ENCODE measurements around the gene ZMYND15. TPM values are rescaled to one million over a fixed set of nuclear protein-coding genes. Genes with fewer than 3 reads are reported as not detected.

The ZMYND15 gene
- total and polyA plus RNA-seq, 2 of the 4 experiments (the other 2 are of a cell fraction): 0.07 TPM; not detected in 1

DNA sequence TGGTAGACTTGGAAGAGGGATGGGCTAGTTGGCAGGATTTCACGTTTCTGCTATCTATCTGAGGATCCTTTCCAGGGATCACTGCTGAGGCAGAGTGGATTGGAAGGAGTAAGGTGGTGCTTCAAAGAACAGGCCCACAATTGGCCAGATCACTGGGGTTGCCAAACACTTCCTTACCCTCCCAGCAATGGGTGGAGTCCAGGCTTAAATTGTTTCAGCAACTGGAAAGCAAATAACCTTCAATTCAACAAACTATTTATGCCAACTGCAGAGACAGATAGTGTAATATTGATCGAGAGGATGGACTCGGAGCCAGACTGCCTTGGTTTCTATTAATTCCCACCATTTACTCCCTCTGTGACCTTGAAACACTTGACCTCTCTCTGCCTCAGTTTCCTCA lies 27.1 kb upstream of the ZMYND15 start:
- CTCF ChIA-PET: interaction anchor here (0.5 kb wide), 1 partner anchor 325 kb away, joined by 5 read pairs; no protein-coding TSS in a partner anchor
- no CpG with 5 or more reads among the region's 3 CpGs for WGBS, 2 experiments (ENCODE audit: extremely low coverage in 2 of 2, insufficient read length in 1 of 2)
- in situ Hi-C loops (cut with MboI; ENCODE audit: low sequenced_read_pairs): loop anchor here (10.0 kb wide), 1 partner anchor 172 kb away; no protein-coding TSS in a partner anchor

More for the DNA sequence above, 27.1 kb upstream of the ZMYND15 start:
- ATAC-seq (ENCODE audit: low read depth) (no peak), DNase-seq (no peak)
- Histone ChIP-seq H3K36me3 (ENCODE audit: control insufficient read depth, insufficient read depth, low read length) (peaks cover 1% of the 10 kb centered on the region; the same call in 1 of the 2 replicates), H3K9me3 (ENCODE audit: control insufficient read depth, insufficient read depth, low read length) (no peaks in the 10 kb centered on the region), H2BK120ac (ENCODE audit: low read depth, low read length) (no peak overlapping the region), H3K9ac (ENCODE audit: low read depth, low read length) (no peak overlapping the region), H3K4me1 (ENCODE audit: control insufficient read depth, insufficient read depth, low read length) (peaks cover 7% of the 10 kb centered on the region; the same call in 1 of the 2 replicates), H3K4me3 (ENCODE audit: insufficient read depth, low read depth, low read length) (no peak overlapping the region), H2BK20ac (ENCODE audit: low read depth, low read length) (no peak overlapping the region), H4K5ac (ENCODE audit: low read depth, low read length) (no peak overlapping the region), H3K79me1 (ENCODE audit: low read depth in 1 of 2, low read length in 2 of 2) (peaks cover 3% of the 10 kb centered on the region in 2 experiments; a peak in 3 of 4 replicates), H2BK15ac (ENCODE audit: low read depth, low read length) (no peak overlapping the region), H4K91ac (ENCODE audit: insufficient read depth, low read depth, low read length) (no peak overlapping the region), H3K4ac (ENCODE audit: low read depth, low read length) (no peak overlapping the region), H3K56ac (ENCODE audit: extremely low read depth, insufficient read depth, low read length) (no peak overlapping the region), H3K9me1 (ENCODE audit: insufficient read depth, low read length) (0 out of 2 replicates have a peak, but pooled peaks cover 4% of the 10 kb centered on the region), H2AK9ac (replicated peaks; ENCODE audit: low read depth, low read length, poor library complexity) (no peak overlapping the region), H2BK5ac (ENCODE audit: low read depth, low read length, poor library complexity, severe bottlenecking) (no peak overlapping the region), H4K8ac (ENCODE audit: low read depth in 2 of 2, low read length in 2 of 2) (no peak overlapping the region), H3K14ac (replicated peaks; ENCODE audit: low read depth, low read length) (no peak overlapping the region; the same call in 1 of the 2 replicates), H3K18ac (ENCODE audit: low read depth, low read length) (no peak overlapping the region), H2AFZ (replicated peaks; ENCODE audit: low read length, poor library complexity) (no peak overlapping the region), H3K4me2 (ENCODE audit: low read depth, low read length) (no peak overlapping the region), H3K23ac (ENCODE audit: low read depth, low read length) (no peak overlapping the region), H4K20me1 (ENCODE audit: insufficient read depth, low read length) (peaks cover 4% of the 10 kb centered on the region; the same call in 1 of the 2 replicates), H2AK5ac (ENCODE audit: low read depth, low read length) (no peak overlapping the region), H3K27ac (ENCODE audit: insufficient read depth, low read length) (no peak overlapping the region), H3K27me3 (ENCODE audit: control insufficient read depth, insufficient read depth, low read length) (no peaks in the 10 kb centered on the region)
- dilution Hi-C loops (cut with HindIII; ENCODE audit: low sequenced_read_pairs, unreplicated experiment) (no loop called here), intact Hi-C loops (cut with micrococcal nuclease) (no loop called here)
- TF ChIP-seq RAD21 (IDR thresholded peaks at IDR 0.05; ENCODE audit: low read length) (no peak), CTCF (conservative IDR thresholded peaks at IDR 0.05; ENCODE audit: low read depth, low read length) (no peak), FOS (IDR thresholded peaks at IDR 0.05; ENCODE audit: low read depth, low read length) (no peak), MAFK (IDR thresholded peaks at IDR 0.05; ENCODE audit: low read depth, low read length) (no peak), SMC3 (IDR thresholded peaks at IDR 0.05; ENCODE audit: low read depth, low read length) (no peak), MAZ (IDR thresholded peaks at IDR 0.05; ENCODE audit: borderline replicate concordance, low read depth, low read length) (no peak)
- TF ChIP-seq, protein P1, sequence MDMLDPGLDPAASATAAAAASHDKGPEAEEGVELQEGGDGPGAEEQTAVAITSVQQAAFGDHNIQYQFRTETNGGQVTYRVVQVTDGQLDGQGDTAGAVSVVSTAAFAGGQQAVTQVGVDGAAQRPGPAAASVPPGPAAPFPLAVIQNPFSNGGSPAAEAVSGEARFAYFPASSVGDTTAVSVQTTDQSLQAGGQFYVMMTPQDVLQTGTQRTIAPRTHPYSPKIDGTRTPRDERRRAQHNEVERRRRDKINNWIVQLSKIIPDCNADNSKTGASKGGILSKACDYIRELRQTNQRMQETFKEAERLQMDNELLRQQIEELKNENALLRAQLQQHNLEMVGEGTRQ (IDR thresholded peaks at IDR 0.05; ENCODE audit: low read depth, low read length): no peak
- no TSS peak for BruUV-seq (replicated peaks)
- POLR2A ChIA-PET (ENCODE audit: unreplicated experiment): no interaction called here
